Measurements from ENCODE around the gene SLC24A2.

DNA sequence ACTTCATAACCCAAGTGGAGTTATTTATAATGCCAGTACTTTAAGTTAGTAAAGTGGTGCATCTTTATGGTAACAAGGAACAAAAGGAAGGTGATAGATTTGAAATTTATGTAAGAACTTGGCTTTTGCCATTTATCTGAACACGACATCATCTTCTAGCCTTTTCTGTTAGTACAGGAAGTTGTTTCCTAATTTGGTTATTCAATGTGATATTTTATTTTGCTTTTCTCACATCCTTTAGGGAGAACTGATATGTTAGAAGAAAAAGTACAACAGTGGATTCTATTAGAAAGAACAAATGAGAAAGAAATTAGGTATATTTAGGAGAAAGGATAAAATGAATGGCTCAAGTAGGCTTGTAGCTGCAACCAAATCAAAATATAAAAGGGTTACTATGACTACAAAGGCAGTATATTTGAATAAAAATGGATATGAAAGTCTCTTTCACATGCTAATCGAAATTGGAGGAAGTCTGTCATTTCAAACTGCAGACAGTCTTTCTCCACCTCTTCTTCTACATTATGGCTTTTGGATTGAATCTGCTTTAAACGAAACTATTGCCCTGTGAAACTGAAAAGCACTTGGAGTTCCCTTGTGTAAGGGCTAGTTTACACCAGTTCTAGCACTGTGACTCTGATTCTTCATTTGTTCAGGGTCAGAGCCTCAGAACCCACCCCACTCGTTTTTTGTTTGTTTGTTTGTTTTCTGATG lies 18.5 kb upstream of the SLC24A2 start:
- TF ChIP-seq, protein P1, sequence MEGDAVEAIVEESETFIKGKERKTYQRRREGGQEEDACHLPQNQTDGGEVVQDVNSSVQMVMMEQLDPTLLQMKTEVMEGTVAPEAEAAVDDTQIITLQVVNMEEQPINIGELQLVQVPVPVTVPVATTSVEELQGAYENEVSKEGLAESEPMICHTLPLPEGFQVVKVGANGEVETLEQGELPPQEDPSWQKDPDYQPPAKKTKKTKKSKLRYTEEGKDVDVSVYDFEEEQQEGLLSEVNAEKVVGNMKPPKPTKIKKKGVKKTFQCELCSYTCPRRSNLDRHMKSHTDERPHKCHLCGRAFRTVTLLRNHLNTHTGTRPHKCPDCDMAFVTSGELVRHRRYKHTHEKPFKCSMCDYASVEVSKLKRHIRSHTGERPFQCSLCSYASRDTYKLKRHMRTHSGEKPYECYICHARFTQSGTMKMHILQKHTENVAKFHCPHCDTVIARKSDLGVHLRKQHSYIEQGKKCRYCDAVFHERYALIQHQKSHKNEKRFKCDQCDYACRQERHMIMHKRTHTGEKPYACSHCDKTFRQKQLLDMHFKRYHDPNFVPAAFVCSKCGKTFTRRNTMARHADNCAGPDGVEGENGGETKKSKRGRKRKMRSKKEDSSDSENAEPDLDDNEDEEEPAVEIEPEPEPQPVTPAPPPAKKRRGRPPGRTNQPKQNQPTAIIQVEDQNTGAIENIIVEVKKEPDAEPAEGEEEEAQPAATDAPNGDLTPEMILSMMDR (IDR thresholded peaks at IDR 0.05), result no peak
- no peak for TF ChIP-seq POLR2A (IDR thresholded peaks at IDR 0.05)
